ENCODE measurements around the gene BAZ2A.
"Not testable (repeated sequence)": the region's sequence is repeated elsewhere in the genome, so short reads cannot be mapped to it uniquely, and the experiment has no call there.

The BAZ2A gene

DNA sequence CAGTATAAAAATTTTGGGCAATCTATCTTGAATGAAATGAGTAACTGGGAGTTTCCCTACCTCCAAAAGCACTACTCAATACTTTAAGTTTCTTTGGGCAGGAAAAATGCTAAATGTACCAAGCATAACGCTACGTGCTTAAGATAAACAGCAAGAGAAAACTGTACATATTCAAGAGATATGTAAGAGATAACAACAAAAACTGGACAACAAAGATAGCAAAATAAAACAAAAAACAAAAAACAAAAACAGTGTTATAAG, 38.0 kb upstream of the BAZ2A start:
- DNase-seq (ENCODE audit: low read depth) = no peak
- in situ Hi-C loops (cut with HindIII; ENCODE audit: low sequenced_read_pairs) = no loop called here
- TF ChIP-seq, protein P1, sequence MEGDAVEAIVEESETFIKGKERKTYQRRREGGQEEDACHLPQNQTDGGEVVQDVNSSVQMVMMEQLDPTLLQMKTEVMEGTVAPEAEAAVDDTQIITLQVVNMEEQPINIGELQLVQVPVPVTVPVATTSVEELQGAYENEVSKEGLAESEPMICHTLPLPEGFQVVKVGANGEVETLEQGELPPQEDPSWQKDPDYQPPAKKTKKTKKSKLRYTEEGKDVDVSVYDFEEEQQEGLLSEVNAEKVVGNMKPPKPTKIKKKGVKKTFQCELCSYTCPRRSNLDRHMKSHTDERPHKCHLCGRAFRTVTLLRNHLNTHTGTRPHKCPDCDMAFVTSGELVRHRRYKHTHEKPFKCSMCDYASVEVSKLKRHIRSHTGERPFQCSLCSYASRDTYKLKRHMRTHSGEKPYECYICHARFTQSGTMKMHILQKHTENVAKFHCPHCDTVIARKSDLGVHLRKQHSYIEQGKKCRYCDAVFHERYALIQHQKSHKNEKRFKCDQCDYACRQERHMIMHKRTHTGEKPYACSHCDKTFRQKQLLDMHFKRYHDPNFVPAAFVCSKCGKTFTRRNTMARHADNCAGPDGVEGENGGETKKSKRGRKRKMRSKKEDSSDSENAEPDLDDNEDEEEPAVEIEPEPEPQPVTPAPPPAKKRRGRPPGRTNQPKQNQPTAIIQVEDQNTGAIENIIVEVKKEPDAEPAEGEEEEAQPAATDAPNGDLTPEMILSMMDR (IDR thresholded peaks at IDR 0.05; ENCODE audit: low read depth, low read length, missing control alignments) = no peak
- no peak overlapping the region for H3K4me3 ChIP-seq (ENCODE audit: low read depth, low read length)

DNA sequence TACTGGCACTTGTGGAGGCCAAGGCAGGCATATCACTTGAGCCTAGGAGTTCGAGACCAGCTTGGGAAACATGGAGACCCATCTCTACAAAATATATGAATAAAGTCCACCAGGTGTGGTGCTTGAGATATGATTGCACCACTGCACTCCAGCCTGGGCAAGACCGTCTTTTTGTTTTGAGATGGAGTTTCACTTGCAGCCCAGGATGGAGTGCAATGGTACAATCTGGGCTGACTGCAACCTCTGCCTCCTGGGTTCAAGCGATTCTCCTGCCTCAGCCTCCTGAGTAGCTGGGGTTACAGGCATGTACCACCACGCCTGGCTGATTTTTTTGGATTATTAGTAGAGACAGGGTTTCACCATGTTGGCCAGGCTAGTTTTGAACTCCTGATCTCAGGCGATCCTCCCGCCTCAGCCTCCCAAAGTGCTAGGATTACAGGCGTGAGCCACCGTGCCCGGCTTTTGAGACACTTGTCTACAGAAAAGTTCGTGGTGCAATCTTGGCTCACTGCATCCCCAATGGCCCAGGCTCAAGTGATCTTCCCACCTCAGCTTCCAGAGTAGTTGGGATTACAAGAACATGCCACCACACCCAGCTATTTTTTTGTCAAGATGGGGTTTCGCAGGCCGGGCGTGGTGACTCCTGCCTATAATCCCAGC, 32.0 kb upstream of the BAZ2A start:
- TF ChIP-seq, protein P1 (IDR thresholded peaks at IDR 0.05; ENCODE audit: low read depth, low read length, missing control alignments) = no peak
- in situ Hi-C loops (cut with HindIII; ENCODE audit: low sequenced_read_pairs) = no loop called here
- no peak for DNase-seq (ENCODE audit: low read depth)
- H3K4me3 ChIP-seq (ENCODE audit: low read depth, low read length) = no peak overlapping the region

DNA sequence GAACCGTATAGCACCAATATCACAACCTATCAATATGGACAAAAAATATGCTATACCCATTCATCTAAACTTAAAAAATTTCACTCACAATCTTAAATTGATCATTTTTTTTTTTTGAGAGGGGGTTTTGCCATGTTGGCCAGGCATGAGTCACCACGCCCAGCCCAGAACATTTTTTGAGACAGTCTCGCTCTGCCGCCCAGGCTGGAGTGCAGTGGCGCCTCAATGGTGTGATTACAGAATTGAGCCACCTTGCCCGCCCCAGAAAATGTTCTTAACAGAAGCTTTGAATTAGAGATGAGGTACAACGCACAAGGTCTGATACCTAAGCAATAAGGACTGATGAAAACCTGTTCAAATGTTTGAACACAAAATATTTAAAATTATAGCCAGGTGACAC, 31.4 kb upstream of the BAZ2A start:
- no peak overlapping the region for H3K4me3 ChIP-seq (ENCODE audit: low read depth, low read length)
- DNase-seq (ENCODE audit: low read depth) = no peak
- TF ChIP-seq, protein P1 (IDR thresholded peaks at IDR 0.05; ENCODE audit: low read depth, low read length, missing control alignments) = no peak
- in situ Hi-C loops (cut with HindIII; ENCODE audit: low sequenced_read_pairs) = no loop called here

DNA sequence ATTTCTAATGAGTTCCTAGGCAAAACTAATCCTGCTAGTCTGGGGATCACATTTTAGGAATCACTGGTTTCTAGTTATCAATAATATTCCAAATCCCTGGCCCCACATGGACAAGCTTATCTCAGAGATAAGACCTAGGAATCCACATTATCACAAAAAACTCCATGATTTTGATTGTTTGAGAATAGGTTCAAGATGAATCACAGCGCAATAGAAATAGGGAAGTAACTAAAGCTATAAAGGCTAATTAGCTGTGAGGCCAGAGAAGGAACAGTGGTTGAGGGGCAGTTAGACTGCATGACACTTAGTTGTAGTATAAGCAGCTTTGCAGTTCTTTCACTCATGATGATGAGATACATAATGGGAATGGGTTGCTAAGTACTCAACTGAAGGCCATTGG, 28.8 kb upstream of the BAZ2A start:
- in situ Hi-C loops (cut with HindIII; ENCODE audit: low sequenced_read_pairs) = no loop called here

DNA sequence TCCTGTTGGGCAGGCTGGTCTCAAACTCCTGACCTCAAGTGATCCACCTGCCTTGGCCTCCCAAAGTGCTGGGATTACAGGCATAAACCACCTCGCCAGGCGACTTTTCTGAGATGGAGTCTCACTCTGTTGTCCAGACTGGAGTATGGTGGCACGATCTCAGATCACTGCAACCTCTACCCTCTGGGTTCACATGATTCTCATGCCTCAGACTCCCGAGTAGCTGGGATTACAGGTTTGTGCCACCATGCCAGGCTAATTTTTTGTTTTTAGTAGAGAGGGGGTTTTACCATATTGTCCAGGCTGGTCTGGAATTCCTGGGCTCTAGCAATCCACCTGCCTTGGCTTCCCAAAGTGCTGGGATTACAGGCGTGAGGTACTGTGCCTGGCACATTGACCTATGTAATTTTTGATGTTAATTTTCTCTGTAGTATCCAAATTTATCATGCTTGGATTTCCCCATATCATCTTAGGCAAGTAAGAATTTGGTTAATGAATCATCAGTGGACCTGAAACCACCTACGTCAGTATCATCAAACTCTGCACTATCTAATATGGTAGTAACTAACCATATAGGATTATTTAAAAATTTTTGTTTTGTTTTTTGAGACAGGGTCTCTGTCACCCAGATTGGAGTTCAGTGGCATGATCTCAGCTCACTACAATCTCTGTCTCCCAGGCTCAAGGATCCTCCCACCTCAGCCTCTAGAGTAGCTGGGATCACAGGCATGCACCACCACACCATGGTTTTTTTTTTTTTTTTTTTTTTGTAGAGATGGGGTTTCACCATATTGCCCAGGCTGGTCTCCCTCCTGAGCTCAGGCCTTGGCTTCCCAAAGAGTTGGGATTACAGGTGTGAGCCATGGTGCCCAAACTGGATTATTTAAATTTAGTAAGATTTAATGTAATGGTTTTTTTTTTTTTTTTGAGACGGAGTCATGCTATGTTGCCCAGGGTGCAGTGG, 27.6 kb upstream of the BAZ2A start:
- no peak for DNase-seq (ENCODE audit: low read depth)
- in situ Hi-C loops (cut with HindIII; ENCODE audit: low sequenced_read_pairs) = no loop called here
- TF ChIP-seq, protein P1 (IDR thresholded peaks at IDR 0.05; ENCODE audit: low read depth, low read length, missing control alignments) = no peak
- H3K4me3 ChIP-seq (ENCODE audit: low read depth, low read length) = no peak overlapping the region

More for the DNA sequence above, 28.8 kb upstream of the BAZ2A start:
- no peak for DNase-seq (ENCODE audit: low read depth)
- TF ChIP-seq, protein P1 (IDR thresholded peaks at IDR 0.05; ENCODE audit: low read depth, low read length, missing control alignments) = no peak
- H3K4me3 ChIP-seq (ENCODE audit: low read depth, low read length) = no peak overlapping the region

DNA sequence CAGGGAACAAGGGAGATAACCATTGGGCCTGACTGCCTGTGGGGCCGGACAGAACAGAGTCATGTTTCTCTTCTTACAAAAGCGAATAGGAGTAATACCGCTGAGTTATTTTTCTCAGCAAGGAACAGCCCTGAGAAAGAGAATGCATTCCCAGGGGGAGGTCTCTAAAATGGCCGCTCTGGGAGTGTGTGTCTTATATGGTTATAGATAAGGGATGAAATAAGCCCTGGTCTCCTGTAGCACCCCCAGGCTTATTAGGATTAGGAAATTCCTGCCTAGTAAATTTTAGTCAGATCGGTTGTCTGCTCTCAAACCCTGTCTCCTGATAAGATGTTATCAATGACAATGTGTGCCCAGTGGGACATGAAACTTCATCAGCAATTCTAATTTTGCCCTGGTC, 23.7 kb upstream of the BAZ2A start:
- in situ Hi-C loops (cut with HindIII; ENCODE audit: low sequenced_read_pairs); DNase-seq (ENCODE audit: low read depth); H3K4me3 ChIP-seq (ENCODE audit: low read depth, low read length): not testable (repeated sequence)

DNA sequence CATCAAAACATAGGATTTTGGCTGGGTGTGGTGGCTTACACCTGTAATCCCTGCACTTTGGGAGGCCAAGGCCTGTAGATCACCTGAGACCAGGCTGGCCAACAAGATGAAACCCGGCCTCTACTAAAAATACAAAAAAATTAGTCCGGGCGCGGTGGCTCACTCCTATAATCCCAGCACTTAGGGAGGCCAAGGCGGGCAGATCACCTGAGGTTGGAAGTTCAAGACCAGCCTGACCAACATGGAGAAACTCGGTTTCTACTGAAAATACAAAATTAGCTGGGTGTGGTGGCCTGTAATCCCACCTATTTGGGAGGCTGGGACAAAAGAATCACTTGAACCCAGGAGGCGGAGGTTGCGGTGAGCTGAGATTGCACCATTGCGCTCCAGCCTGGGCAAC, 17.9 kb upstream of the BAZ2A start:
- H3K4me3 ChIP-seq (ENCODE audit: low read depth, low read length); in situ Hi-C loops (cut with HindIII; ENCODE audit: low sequenced_read_pairs); DNase-seq (ENCODE audit: low read depth): not testable (repeated sequence)

All from astrocyte of the cerebellum (primary cell).